ENCODE data around the gene FAM120B.
A peak's percentile ranks its signal among the peaks of the same experiment; 100 is the strongest.

FAM120B gene

GRCh38 chr6:170383466-170384035, 77.0 kb downstream of the FAM120B start (continued):
- TF ChIP-seq PATZ1 (CRISPR knock-in tag; IDR thresholded peaks at IDR 0.05; ENCODE audit: borderline replicate concordance): no peak
- TF ChIP-seq ZFP30 (CRISPR knock-in tag; IDR thresholded peaks at IDR 0.05): no peak

GRCh38 chr6:170385506-170385905, 78.9 kb downstream of the FAM120B start:
- ATAC-seq: no peak
- TF ChIP-seq ZFP3 (CRISPR knock-in tag; IDR thresholded peaks at IDR 0.05) (no peak), ZC3H10 (CRISPR knock-in tag; IDR thresholded peaks at IDR 0.05) (no peak), TOX (CRISPR knock-in tag; IDR thresholded peaks at IDR 0.05; ENCODE audit: borderline replicate concordance) (no peak), SNAI2 (CRISPR knock-in tag; IDR thresholded peaks at IDR 0.05) (no peak), PPARA (CRISPR knock-in tag; IDR thresholded peaks at IDR 0.05; ENCODE audit: borderline replicate concordance) (no peak), PATZ1 (CRISPR knock-in tag; IDR thresholded peaks at IDR 0.05; ENCODE audit: borderline replicate concordance) (no peak), ZNF8 (CRISPR knock-in tag; IDR thresholded peaks at IDR 0.05) (no peak), GLIS3 (CRISPR knock-in tag; IDR thresholded peaks at IDR 0.05) (no peak), CREB5 (CRISPR knock-in tag; IDR thresholded peaks at IDR 0.05; ENCODE audit: low read depth) (no peak), POU6F1 (CRISPR knock-in tag; IDR thresholded peaks at IDR 0.05; ENCODE audit: borderline replicate concordance, low read depth) (no peak), BACH2 (CRISPR knock-in tag; IDR thresholded peaks at IDR 0.05; ENCODE audit: borderline replicate concordance) (no peak), RARB (CRISPR knock-in tag; IDR thresholded peaks at IDR 0.05) (no peak), OSR1 (CRISPR knock-in tag; IDR thresholded peaks at IDR 0.05) (no peak), ARNTL (CRISPR knock-in tag; IDR thresholded peaks at IDR 0.05; ENCODE audit: borderline replicate concordance, low read depth) (no peak), ZNF70 (CRISPR knock-in tag; IDR thresholded peaks at IDR 0.05) (no peak), CSDC2 (CRISPR knock-in tag; IDR thresholded peaks at IDR 0.05) (no peak), ISL1 (CRISPR knock-in tag; IDR thresholded peaks at IDR 0.05) (no peak), TSHZ2 (CRISPR knock-in tag; IDR thresholded peaks at IDR 0.05) (no peak), ESRRG (CRISPR knock-in tag; IDR thresholded peaks at IDR 0.05) (no peak)

GRCh38 chr6:170388113-170388512, 81.6 kb downstream of the FAM120B start:
- ATAC-seq: peak; percentile 28; the same call in 1 of the 3 replicates
- TF ChIP-seq ZFP30 (CRISPR knock-in tag; IDR thresholded peaks at IDR 0.05): no peak
- no peak for TF ChIP-seq PPARA (CRISPR knock-in tag; IDR thresholded peaks at IDR 0.05; ENCODE audit: borderline replicate concordance)
- no peak for TF ChIP-seq ZFP3 (CRISPR knock-in tag; IDR thresholded peaks at IDR 0.05)
- no peak for TF ChIP-seq ESRRG (CRISPR knock-in tag; IDR thresholded peaks at IDR 0.05)
- no peak for TF ChIP-seq ZNF70 (CRISPR knock-in tag; IDR thresholded peaks at IDR 0.05)
- TF ChIP-seq TOX (CRISPR knock-in tag; IDR thresholded peaks at IDR 0.05; ENCODE audit: borderline replicate concordance): no peak
- no peak for TF ChIP-seq POU6F1 (CRISPR knock-in tag; IDR thresholded peaks at IDR 0.05; ENCODE audit: borderline replicate concordance, low read depth)
- TF ChIP-seq SNAI2 (CRISPR knock-in tag; IDR thresholded peaks at IDR 0.05): no peak
- TF ChIP-seq ZNF565 (CRISPR knock-in tag; conservative IDR thresholded peaks at IDR 0.05; ENCODE audit: low read depth): no peak
- no peak for TF ChIP-seq RARB (CRISPR knock-in tag; IDR thresholded peaks at IDR 0.05)
- no peak for TF ChIP-seq ZNF8 (CRISPR knock-in tag; IDR thresholded peaks at IDR 0.05)
- TF ChIP-seq TCF4 (CRISPR knock-in tag; IDR thresholded peaks at IDR 0.05; ENCODE audit: borderline replicate concordance): no peak
- TF ChIP-seq GLIS3 (CRISPR knock-in tag; IDR thresholded peaks at IDR 0.05): no peak
